CD4-positive, alpha-beta T cell treated with Interleukin-2 at 100 ng/mL for 4 hours (primary cell): Measurements from ENCODE around the gene SUFU.
A peak's percentile ranks its signal among the peaks of the same experiment; 100 is the strongest.
"Not testable (repeated sequence)": the region's sequence is repeated elsewhere in the genome, so short reads cannot be mapped to it uniquely, and the experiment has no call there.

ENCODE experiments used
- DNase-seq: peaks from one replicate; pipeline ENCODE4 v3.0.0-alpha.2; 2020; ENCODE audit warnings: low spot score

The SUFU gene

DNA sequence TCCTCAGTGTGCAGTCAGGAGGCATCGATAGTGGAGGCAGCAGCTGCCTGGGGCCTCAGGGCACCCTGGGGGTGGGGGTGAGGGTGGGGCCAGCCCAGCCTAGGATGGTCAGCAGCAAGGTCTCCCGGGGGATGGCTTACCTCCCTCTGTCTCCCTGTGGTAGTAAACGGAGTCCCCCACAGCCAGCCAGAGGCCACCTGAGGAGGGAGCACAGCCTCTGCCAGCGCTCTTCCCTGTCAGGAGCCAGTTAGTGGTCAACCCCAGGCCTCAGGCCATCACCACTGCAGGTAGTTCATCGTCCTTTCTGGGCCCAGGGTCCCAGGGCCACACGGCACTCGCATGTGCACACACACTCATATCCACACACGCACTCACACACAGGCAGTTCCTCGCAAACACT is 23.4 kb upstream of the SUFU start:
- DNase-seq, result no peak

GRCh38 chr10:102484021-102484420 is 19.8 kb upstream of the SUFU start:
- no peak for DNase-seq

- DNase-seq, result no peak
These were observed 18.5 kb upstream of the SUFU start for GRCh38 chr10:102485093-102485784.

GRCh38 chr10:102491136-102491535 is 12.6 kb upstream of the SUFU start:
- no peak for DNase-seq

DNA sequence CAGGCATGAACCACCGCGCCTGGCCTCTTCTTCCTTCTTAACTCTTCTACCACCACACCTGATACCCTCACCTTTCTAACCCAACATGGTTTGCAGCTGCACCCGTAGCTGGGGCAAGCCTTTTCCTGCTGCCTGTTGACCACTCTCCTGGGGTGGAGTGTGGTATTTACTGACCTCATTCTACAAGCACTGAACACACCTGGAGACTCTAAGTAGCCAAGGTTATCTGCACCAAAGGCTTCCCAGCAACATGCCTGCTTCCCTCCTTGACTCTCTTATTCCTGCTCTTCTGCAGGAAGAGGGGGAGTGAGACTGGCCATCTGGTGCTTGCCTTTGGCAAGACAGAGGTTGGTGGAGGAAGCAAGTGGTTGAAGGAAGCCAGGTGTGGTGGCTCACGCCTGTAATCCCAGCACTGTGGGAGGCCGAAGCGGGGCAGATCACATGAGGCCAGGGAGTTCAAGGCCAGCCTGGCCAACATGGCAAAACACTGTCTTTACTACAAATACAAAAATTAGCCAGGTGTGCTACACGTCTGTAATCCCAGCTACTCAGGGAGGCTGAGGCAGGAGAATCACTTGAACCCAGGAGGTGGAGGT is 11.3 kb upstream of the SUFU start:
- DNase-seq, result no peak

DNA sequence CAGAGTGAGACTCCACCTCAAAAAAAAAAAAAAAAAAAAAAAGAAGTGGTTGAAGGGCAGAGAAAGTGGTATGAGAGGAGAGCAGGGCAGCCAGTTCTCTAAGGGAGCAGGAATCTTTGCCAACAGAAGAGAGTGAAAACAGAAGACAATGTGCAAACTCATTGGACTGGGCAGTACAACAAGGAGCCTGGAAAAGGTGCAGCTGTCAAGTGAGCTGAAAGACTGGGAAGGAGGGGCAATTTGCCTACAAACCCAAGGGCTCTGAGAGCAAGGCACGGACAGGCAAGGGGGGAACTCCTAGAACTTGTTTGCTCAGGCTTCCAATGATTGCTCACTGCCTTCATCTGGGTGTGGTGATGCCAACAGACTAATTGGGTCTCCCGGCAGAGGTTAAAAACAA is 10.8 kb upstream of the SUFU start:
- no peak for DNase-seq

- no peak for DNase-seq
These were observed 10.0 kb upstream of the SUFU start for GRCh38 chr10:102493771-102494170.

DNA sequence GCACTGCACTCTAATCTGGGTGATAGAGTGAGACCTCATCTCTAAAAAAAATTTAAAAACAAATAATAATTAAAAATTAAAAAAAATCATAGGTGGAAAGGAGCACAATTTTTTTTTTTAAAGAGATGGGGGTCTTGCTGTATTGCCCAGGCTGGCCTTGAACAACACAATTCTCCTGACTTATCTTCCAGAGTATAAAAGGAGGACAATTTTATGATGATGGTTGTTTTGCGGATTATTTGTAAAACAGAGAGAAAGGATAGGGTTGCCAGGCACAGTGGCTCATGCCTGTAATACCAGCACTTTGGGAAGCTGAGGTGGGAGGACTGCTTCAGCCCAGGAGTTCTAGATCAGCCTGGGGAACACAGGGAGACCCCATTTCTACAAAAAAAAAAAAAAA is 6.2 kb upstream of the SUFU start:
- no peak for DNase-seq

- DNase-seq, result no peak
These were observed 4.4 kb upstream of the SUFU start for GRCh38 chr10:102499356-102499755.

- not testable (repeated sequence) for DNase-seq
These were observed 3.1 kb upstream of the SUFU start for GRCh38 chr10:102500686-102501085.

GRCh38 chr10:102501201-102502028 is 2.4 kb upstream of the SUFU start:
- DNase-seq, result no peak

GRCh38 chr10:102502029-102502336 is 1.8 kb upstream of the SUFU start:
- DNase-seq, result peak; percentile 99

GRCh38 chr10:102502337-102503151 is 1.2 kb upstream of the SUFU start, which contains the start of gene ACTR1A:
ACTR1A (minus strand) TSS chr10:102502712; CDS start chr10:102502647, 65 bp downstream.
- DNase-seq, result peak; percentile 97

DNA sequence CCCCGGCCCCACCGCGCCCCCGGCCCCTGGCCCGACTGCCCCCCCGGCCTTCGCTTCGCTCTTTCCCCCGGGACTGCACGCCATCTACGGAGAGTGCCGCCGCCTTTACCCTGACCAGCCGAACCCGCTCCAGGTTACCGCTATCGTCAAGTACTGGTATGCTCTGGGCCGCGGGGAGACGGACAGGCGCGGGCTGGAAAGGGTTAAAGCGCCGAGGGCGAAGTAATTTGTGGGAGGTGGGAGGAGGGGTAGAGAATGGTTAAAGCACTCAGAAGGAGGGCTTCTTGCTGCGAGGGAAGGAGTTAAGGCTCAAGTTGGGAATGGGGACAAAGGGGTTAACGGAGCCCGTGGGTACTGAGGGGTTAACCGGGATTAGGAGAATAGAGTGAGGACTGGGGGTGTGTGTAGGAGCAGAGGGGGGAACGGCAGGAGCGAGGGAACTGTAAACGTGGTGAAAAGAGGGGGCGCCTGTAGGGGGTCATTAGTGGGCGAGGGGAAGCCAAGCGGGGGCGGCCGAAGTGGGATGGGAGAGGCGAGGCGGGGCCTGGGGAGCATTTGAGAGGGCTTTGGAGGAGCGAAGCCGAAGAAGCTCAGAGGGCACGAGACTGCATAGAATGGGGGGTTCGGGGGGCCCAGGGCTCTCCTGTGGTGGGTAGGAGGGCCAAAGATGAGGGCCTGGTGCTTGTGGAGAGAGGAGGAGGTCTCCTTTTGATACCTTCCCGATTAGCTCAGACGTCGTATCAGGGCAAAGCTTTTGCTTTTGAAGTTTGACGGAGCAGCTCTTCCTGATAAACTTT is 605 bp downstream of the SUFU start:
- DNase-seq, result peak; percentile 36

GRCh38 chr10:102504976-102505300 is 1.2 kb downstream of the SUFU start:
- DNase-seq, result no peak

DNA sequence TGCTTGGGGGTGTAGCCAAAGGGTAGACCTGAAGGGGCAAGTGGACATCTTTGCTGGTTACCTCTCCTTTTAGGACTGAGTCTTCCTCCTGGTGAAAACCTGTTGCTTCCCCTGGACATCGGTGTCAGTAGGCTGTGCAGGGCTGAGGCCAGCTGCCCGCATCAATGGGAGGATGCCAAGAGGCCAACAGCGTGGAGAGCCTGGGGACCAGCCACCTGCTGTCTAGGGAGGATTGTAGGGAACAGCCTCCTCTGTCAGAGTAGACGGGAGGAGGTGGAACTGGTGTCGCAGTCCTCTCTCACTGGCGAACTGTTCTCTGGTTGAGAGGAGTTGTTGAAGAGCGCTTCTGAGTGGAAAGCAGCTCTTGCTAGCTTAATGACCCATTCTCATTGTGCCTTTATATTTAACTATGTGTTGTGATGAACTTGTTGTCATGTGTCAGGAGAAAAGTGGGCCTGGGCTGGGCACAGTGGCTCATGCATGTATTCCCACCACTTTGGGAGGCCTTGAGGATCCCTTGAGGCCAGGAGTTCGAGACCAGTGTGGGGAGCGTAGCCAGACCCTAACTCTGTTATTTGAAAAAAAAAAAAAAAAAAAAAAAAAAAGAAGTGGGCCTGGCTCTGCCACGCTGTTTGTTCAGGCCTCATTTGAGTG is 1.8 kb downstream of the SUFU start:
- DNase-seq, result no peak

- no peak for DNase-seq
These were observed 3.7 kb downstream of the SUFU start for GRCh38 chr10:102507521-102507920.

DNA sequence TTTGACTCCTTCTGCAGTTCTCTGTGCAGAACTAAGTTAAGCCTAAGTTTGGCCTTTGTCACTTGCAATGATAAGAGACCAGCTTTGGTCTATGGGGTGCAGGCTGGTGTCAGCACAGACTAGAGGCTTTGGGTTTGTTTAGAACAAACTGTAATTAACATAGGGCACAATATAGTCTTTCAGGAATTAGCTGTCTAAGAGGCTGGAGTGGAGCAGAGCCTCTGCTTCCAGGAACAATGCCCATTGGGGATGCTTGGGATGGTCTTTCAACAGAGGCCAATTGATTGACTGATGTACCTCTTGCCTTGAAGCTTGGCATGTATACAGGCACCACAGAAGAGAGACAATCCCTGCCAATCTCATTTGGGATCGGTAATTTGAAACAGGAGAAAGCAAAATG is 4.7 kb downstream of the SUFU start:
- DNase-seq, result no peak

GRCh38 chr10:102509387-102509786 is 5.6 kb downstream of the SUFU start:
- DNase-seq, result no peak

DNA sequence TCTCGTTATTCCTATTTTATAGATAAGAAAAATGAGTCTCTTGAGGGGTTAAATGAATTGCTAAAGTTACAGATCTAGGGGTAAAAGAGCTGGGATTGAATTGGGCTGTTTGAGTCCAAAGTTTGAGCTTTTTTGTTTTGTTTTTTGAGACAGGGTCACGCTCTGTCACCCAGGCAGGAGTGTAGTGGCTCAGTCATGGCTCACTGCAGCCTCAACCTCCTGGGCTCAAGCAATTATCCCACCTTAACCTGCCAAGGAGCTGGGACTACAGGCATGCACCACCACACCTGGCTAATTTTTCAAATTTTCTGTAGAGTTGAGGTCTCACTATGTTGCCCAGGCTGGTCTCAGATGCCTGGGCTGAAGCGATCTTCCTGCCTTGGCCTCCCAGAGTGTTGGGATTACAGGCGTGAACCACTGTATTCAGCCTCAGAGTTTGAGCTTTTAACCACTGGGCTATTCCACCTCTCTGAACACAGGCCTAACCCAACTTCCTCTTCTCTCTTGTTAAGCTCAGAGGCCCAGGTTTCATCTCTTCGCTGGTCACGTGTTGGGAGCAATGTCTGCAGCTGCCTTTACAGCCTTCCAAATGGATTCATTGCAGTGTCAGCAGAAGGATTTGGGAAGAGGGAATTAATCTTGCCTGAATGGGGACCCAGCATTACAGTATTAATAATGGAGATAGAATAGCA is 8.0 kb downstream of the SUFU start:
- no peak for DNase-seq
